Measurements from ENCODE around the gene ZNHIT2. TPM values are rescaled to one million over a fixed set of nuclear protein-coding genes. Genes with fewer than 3 reads are reported as not detected.

ZNHIT2 gene
- total and polyA plus RNA-seq, 10 of the 15 experiments (the other 5 are each of a cell fraction or from before 2014, with no cell fraction given), result 0.24 to 20.4 (median 15.5) TPM; not detected in 1

- TF ChIP-seq RCOR1 (conservative IDR thresholded peaks at IDR 0.05; ENCODE audit: low read depth, low read length), result 0 out of 2 replicates have a peak, but pooled peaks have one; percentile 31
- TF ChIP-seq ZNF207 (IDR thresholded peaks at IDR 0.05; ENCODE audit: borderline replicate concordance), result peak; percentile 55; the same call in 1 of the 2 replicates
- TF ChIP-seq NFYA (IDR thresholded peaks at IDR 0.05; ENCODE audit: borderline replicate concordance, low read depth, low read length), result no peak
- peak; percentile 58 for TF ChIP-seq FOXK2 (IDR thresholded peaks at IDR 0.05)
- TF ChIP-seq TBL1XR1 (IDR thresholded peaks at IDR 0.05; ENCODE audit: low read depth, low read length), result peak; percentile 70; the same call in 1 of the 2 replicates
- TF ChIP-seq SUPT20H (IDR thresholded peaks at IDR 0.05; ENCODE audit: borderline replicate concordance, control insufficient read depth, low read depth, low read length), result no peak
- no peak for TF ChIP-seq EZH2 (IDR thresholded peaks at IDR 0.05; ENCODE audit: borderline replicate concordance, control insufficient read depth, low read depth, low read length)
- TF ChIP-seq NBN (IDR thresholded peaks at IDR 0.05), result no peak; the same call in none of the 2 replicates
- no peak for TF ChIP-seq E2F8 (IDR thresholded peaks at IDR 0.05; ENCODE audit: low read depth, partially characterized antibody)
- TF ChIP-seq MEF2B (IDR thresholded peaks at IDR 0.05; ENCODE audit: partially characterized antibody, poor library complexity, severe bottlenecking), result no peak
- no peak for TF ChIP-seq FOS (IDR thresholded peaks at IDR 0.05; ENCODE audit: borderline replicate concordance, extremely low read depth, insufficient read length)
- 0 out of 2 replicates have a peak, but pooled peaks have one; percentile 37 for TF ChIP-seq BRCA1 (IDR thresholded peaks at IDR 0.05; ENCODE audit: low read depth, low read length)
- no peak for TF ChIP-seq ZNF274 (IDR thresholded peaks at IDR 0.05; ENCODE audit: insufficient read depth, insufficient read length)
- TF ChIP-seq CHD4 (IDR thresholded peaks at IDR 0.05), result no peak
- peak; percentile 74 for TF ChIP-seq SPI1 (IDR thresholded peaks at IDR 0.05; ENCODE audit: borderline replicate concordance, insufficient read depth, low read depth, low read length)
- TF ChIP-seq NFYB (IDR thresholded peaks at IDR 0.05; ENCODE audit: insufficient read depth, low read depth, low read length), result peak; percentile 54; the same call in 1 of the 2 replicates
- no peak for TF ChIP-seq ATF2 (IDR thresholded peaks at IDR 0.05; ENCODE audit: low read length)
- 0 out of 2 replicates have a peak, but pooled peaks have one; percentile 4 for TF ChIP-seq STAT1 (conservative IDR thresholded peaks at IDR 0.05)
- peak; percentile 74; the same call in 1 of the 2 replicates for TF ChIP-seq ATF3 (IDR thresholded peaks at IDR 0.05; ENCODE audit: borderline replicate concordance, extremely low read depth, low read depth, low read length)
- TF ChIP-seq RUNX3 (IDR thresholded peaks at IDR 0.05; ENCODE audit: low read length), result peak; percentile 39; the same call in 1 of the 2 replicates
Measured at GRCh38 chr11:65121865-65122696, 4.6 kb upstream of the ZNHIT2 start, which contains the start of the genes FAU and MRPL49 (continued).

Data from GM12878 (cell line).